ENCODE results near the gene GGT6.

DNA sequence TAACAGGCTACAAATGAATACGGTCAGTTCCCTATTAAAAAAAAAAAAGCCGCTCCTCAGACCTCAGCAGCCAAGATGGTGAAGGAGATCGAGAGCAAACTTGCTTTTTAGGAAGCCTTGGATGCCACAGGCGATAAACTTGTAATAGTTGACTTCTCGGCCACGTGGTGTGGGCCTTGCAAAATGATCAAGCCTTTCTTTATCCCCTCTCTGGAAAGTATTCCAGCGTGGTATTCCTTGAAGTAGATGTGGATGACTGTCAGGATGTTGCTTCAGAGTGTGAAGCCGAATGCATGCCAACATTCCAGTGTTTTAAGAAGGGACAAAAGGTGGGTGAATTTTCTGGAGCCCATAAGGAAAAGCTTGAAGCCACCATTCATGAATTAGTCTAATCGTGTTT, 11.8 kb upstream of the GGT6 start:
- no peak for TF ChIP-seq POLR2A (IDR thresholded peaks at IDR 0.05)
- TF ChIP-seq, protein P1, sequence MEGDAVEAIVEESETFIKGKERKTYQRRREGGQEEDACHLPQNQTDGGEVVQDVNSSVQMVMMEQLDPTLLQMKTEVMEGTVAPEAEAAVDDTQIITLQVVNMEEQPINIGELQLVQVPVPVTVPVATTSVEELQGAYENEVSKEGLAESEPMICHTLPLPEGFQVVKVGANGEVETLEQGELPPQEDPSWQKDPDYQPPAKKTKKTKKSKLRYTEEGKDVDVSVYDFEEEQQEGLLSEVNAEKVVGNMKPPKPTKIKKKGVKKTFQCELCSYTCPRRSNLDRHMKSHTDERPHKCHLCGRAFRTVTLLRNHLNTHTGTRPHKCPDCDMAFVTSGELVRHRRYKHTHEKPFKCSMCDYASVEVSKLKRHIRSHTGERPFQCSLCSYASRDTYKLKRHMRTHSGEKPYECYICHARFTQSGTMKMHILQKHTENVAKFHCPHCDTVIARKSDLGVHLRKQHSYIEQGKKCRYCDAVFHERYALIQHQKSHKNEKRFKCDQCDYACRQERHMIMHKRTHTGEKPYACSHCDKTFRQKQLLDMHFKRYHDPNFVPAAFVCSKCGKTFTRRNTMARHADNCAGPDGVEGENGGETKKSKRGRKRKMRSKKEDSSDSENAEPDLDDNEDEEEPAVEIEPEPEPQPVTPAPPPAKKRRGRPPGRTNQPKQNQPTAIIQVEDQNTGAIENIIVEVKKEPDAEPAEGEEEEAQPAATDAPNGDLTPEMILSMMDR (IDR thresholded peaks at IDR 0.05), result no peak
- TF ChIP-seq EP300 (IDR thresholded peaks at IDR 0.05), result no peak
